Measurements from ENCODE around the gene PEMT. TPM values are rescaled to one million over a fixed set of nuclear protein-coding genes. Genes with fewer than 3 reads are reported as not detected.

Gene PEMT
- total and polyA plus RNA-seq, 9 of the 15 experiments (the other 6 are each of a cell fraction or from before 2014, with no cell fraction given), result 1.4 to 36.4 (median 13.6) TPM

GRCh38 chr17:17591355-17592298 is at the start of gene PEMT (continued):
- TF ChIP-seq REST (IDR thresholded peaks at IDR 0.05; ENCODE audit: borderline replicate concordance) (no peak), REST (CRISPR knock-in tag; IDR thresholded peaks at IDR 0.05; ENCODE audit: low read depth) (peak; percentile 24; the same call in 1 of the 2 replicates), TBP (optimal IDR thresholded peaks at IDR 0.05; ENCODE audit: low read depth, low read length) (peak; percentile 58), ETS1 (conservative IDR thresholded peaks at IDR 0.05; ENCODE audit: control insufficient read depth, low read depth, low read length) (peak; percentile 98), TEAD4 (IDR thresholded peaks at IDR 0.05; ENCODE audit: low read length) (no peak), TEAD4 (CRISPR knock-in tag; IDR thresholded peaks at IDR 0.05; ENCODE audit: borderline replicate concordance) (0 out of 2 replicates have a peak, but pooled peaks have one; percentile 34), XRCC3 (IDR thresholded peaks at IDR 0.05) (no peak), HDAC8 (tag; IDR thresholded peaks at IDR 0.05) (peak; percentile 59; the same call in 1 of the 2 replicates), ZNF551 (CRISPR knock-in tag; IDR thresholded peaks at IDR 0.05) (no peak), SP1 (CRISPR knock-in tag; IDR thresholded peaks at IDR 0.05) (peak; percentile 63; the same call in 1 of the 2 replicates), SAP30 (IDR thresholded peaks at IDR 0.05; ENCODE audit: borderline replicate concordance, insufficient read depth, low read depth, low read length, poor library complexity, severe bottlenecking) (peak; percentile 66), YY1 (IDR thresholded peaks at IDR 0.05; ENCODE audit: borderline replicate concordance in 1 of 3, control insufficient read depth in 1 of 3, extremely low read depth in 1 of 3, insufficient read depth in 3 of 3, insufficient read length in 1 of 3, insufficient replicate concordance in 2 of 3, low read depth in 1 of 3, low read length in 2 of 3) (peak in 1 of 3 experiments; percentile 26), MAFF (IDR thresholded peaks at IDR 0.05; ENCODE audit: low read length) (no peak), ZNF449 (CRISPR knock-in tag; IDR thresholded peaks at IDR 0.05) (no peak)

Data from K562 (cell line).